Measurements from ENCODE around the gene EMSY. TPM values are rescaled to one million over a fixed set of nuclear protein-coding genes. Genes with fewer than 3 reads are reported as not detected.

EMSY gene
- total and polyA plus RNA-seq, 2 donors (not counting 1 experiment from before 2014, with no cell fraction given) = 27.4 to 59.7 TPM

DNA sequence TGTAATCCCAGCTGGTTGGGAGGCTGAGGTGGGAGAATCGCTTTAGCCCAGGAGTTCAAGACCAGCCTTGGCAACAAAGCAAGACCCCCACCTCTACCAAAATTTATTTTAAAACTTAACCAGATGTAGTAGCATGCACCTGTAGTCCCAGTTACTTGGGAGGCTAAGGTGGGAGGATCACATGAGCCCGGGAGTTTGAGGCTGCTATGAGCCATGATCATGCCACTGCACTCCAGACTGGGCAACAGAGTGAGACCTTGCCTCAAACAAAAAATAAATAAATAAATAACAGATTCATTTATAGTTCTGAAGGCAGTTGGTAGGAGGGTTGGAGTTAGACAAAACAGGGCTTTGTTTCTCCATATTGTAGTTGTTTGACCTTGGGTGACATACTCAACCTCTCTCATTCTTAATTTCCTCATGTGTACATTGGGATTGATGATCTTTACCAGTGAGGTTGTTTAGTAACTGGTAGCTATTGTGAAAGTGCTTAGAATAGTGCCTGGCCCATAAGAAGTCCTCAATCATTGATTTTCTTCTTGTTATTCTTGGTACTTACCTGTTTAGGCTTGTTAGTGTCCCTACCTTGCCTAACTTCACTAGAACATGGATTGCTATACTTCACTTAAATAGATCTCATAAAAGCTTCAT, 79.1 kb downstream of the EMSY start:
- TF ChIP-seq, protein P1, sequence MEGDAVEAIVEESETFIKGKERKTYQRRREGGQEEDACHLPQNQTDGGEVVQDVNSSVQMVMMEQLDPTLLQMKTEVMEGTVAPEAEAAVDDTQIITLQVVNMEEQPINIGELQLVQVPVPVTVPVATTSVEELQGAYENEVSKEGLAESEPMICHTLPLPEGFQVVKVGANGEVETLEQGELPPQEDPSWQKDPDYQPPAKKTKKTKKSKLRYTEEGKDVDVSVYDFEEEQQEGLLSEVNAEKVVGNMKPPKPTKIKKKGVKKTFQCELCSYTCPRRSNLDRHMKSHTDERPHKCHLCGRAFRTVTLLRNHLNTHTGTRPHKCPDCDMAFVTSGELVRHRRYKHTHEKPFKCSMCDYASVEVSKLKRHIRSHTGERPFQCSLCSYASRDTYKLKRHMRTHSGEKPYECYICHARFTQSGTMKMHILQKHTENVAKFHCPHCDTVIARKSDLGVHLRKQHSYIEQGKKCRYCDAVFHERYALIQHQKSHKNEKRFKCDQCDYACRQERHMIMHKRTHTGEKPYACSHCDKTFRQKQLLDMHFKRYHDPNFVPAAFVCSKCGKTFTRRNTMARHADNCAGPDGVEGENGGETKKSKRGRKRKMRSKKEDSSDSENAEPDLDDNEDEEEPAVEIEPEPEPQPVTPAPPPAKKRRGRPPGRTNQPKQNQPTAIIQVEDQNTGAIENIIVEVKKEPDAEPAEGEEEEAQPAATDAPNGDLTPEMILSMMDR (IDR thresholded peaks at IDR 0.05) = no peak
- no peak for TF ChIP-seq EZH2 (IDR thresholded peaks at IDR 0.05; ENCODE audit: borderline replicate concordance, insufficient read depth, low read depth, low read length, poor library complexity, severe bottlenecking)
- CTCF ChIA-PET = interaction anchor here (0.6 to 1.3 kb wide), 3 partner anchors 31 to 195 kb away, joined by 3 read pairs; no protein-coding TSS in a partner anchor

DNA sequence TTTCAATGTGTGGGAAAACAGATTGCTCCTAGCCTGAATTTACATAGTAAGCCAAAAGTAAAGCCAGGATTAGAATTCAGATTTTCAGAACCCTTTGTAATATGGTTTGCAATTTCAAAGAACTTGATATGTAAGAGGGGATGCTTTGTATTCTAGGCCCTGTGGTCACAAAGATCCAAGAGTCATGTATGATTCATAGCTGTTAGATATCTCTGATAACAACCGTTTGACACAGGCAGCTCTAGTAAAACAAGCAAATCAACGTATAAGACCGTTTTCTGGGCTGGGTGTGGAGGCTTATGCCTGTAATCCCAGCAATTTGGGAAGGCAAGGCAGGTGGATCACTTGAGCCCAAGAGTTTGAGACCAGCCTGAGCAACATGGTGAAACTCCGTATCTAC, 79.6 kb downstream of the EMSY start:
- no peaks in the 10 kb centered on the region for H3K27me3 ChIP-seq (replicated peaks in 1 of 4; ENCODE audit: control extremely low read depth in 1 of 4, control insufficient read depth in 3 of 4, insufficient read depth in 4 of 4, low read length in 3 of 4)
- H3K79me2 ChIP-seq (ENCODE audit: control insufficient read depth, insufficient read depth, low read length) = no peaks in the 10 kb centered on the region
- POLR2A ChIA-PET = no interaction called here
- H3K27me3 Mint-ChIP-seq = no peaks in the 10 kb centered on the region
- DNase-seq = no peak
- H3K4me2 ChIP-seq (replicated peaks; ENCODE audit: low read depth, low read length, poor library complexity, severe bottlenecking) = no peak overlapping the region
- 100% methylated on average over 4 of the region's 4 CpGs for WGBS (ENCODE audit: insufficient coverage)
- no peaks in the 10 kb centered on the region for H3K9me3 ChIP-seq (ENCODE audit: control extremely low read depth in 1 of 3, control insufficient read depth in 2 of 3, insufficient read depth in 1 of 3, low read length in 2 of 3)
- no peak overlapping the region for H3K4me3 ChIP-seq (ENCODE audit: control extremely low read depth in 1 of 5, extremely low read depth in 1 of 5, insufficient read depth in 1 of 5, low read depth in 2 of 5, low read length in 4 of 5)
- H3K4me3 Mint-ChIP-seq = no peak overlapping the region
- H2AFZ ChIP-seq (ENCODE audit: insufficient read depth, low read depth, low read length, poor library complexity, severe bottlenecking) = no peak overlapping the region
- intact Hi-C loops (cut with micrococcal nuclease) = no loop called here
- ATAC-seq (ENCODE audit: low read depth) = no peak
- TF ChIP-seq, protein P1 (IDR thresholded peaks at IDR 0.05) = no peak
- CTCF ChIA-PET = interaction anchor here (0.6 to 1.3 kb wide), 4 partner anchors 24 to 316 kb away, joined by 3 read pairs; no protein-coding TSS in a partner anchor
- no peak overlapping the region for H3K9ac ChIP-seq (ENCODE audit: low read length)
- no peak overlapping the region for H3K27ac ChIP-seq (ENCODE audit: low read length in 2 of 2)
- H3K27ac Mint-ChIP-seq = no peak overlapping the region
- no peaks in the 10 kb centered on the region for H3K4me1 ChIP-seq (ENCODE audit: control insufficient read depth in 2 of 2, insufficient read depth in 2 of 2, low read length in 2 of 2)
- no peaks in the 10 kb centered on the region for H3K4me1 Mint-ChIP-seq
- H4K20me1 ChIP-seq (ENCODE audit: control insufficient read depth, insufficient read depth, low read length, poor library complexity, severe bottlenecking) = no peaks in the 10 kb centered on the region
- peaks cover 6 to 27% of the 10 kb centered on the region in 2 experiments for H3K36me3 ChIP-seq (replicated peaks in 1 of 2; ENCODE audit: control extremely low read depth in 1 of 2, control insufficient read depth in 1 of 2, extremely low read depth in 1 of 2, insufficient read depth in 2 of 2, low read length in 1 of 2)
- no peaks in the 10 kb centered on the region for H3K9me3 Mint-ChIP-seq (ENCODE audit: insufficient read depth)

More for the DNA sequence above, 79.1 kb downstream of the EMSY start:
- H3K9me3 Mint-ChIP-seq (ENCODE audit: insufficient read depth) = no peaks in the 10 kb centered on the region
- POLR2A ChIA-PET = no interaction called here
- no peak overlapping the region for H3K4me2 ChIP-seq (replicated peaks; ENCODE audit: low read depth, low read length, poor library complexity, severe bottlenecking)
- intact Hi-C loops (cut with micrococcal nuclease) = no loop called here
- WGBS (ENCODE audit: insufficient coverage) = no CpG with 5 or more reads among the region's 2 CpGs
- no peak overlapping the region for H3K4me3 ChIP-seq (ENCODE audit: control extremely low read depth in 1 of 5, extremely low read depth in 1 of 5, insufficient read depth in 1 of 5, low read depth in 2 of 5, low read length in 4 of 5)
- H3K4me1 Mint-ChIP-seq = no peaks in the 10 kb centered on the region
- H2AFZ ChIP-seq (ENCODE audit: insufficient read depth, low read depth, low read length, poor library complexity, severe bottlenecking) = no peak overlapping the region
- no peaks in the 10 kb centered on the region for H3K27me3 ChIP-seq (replicated peaks in 1 of 4; ENCODE audit: control extremely low read depth in 1 of 4, control insufficient read depth in 3 of 4, insufficient read depth in 4 of 4, low read length in 3 of 4)
- H3K36me3 ChIP-seq (replicated peaks in 1 of 2; ENCODE audit: control extremely low read depth in 1 of 2, control insufficient read depth in 1 of 2, extremely low read depth in 1 of 2, insufficient read depth in 2 of 2, low read length in 1 of 2) = peaks cover 5 to 22% of the 10 kb centered on the region in 2 experiments
- no peak for ATAC-seq (ENCODE audit: low read depth)
- no peaks in the 10 kb centered on the region for H3K4me1 ChIP-seq (ENCODE audit: control insufficient read depth in 2 of 2, insufficient read depth in 2 of 2, low read length in 2 of 2)
- H3K9me3 ChIP-seq (ENCODE audit: control extremely low read depth in 1 of 3, control insufficient read depth in 2 of 3, insufficient read depth in 1 of 3, low read length in 2 of 3) = no peaks in the 10 kb centered on the region
- H3K9ac ChIP-seq (ENCODE audit: low read length) = no peak overlapping the region
- H3K4me3 Mint-ChIP-seq = no peak overlapping the region
- no peak for DNase-seq
- H3K27ac ChIP-seq (ENCODE audit: low read length in 2 of 2) = no peak overlapping the region
- H3K27ac Mint-ChIP-seq = no peak overlapping the region
- H3K27me3 Mint-ChIP-seq = no peaks in the 10 kb centered on the region
- H3K79me2 ChIP-seq (ENCODE audit: control insufficient read depth, insufficient read depth, low read length) = no peaks in the 10 kb centered on the region
- no peaks in the 10 kb centered on the region for H4K20me1 ChIP-seq (ENCODE audit: control insufficient read depth, insufficient read depth, low read length, poor library complexity, severe bottlenecking)
